Inflammatory macrophage (primary cell): Measurements from ENCODE around the gene KPNA1.

Source experiments
- DNase-seq, 2 donors: peaks; one replicate each; pipeline ENCODE4 v3.0.0-alpha.2; 2020 to 2022
- total RNA-seq, 18 experiments: gene quantifications; one replicate each; lab custom pipeline; 2026; ENCODE audit warnings: mixed read lengths in 6 of 18, inconsistent platforms in 2 of 18; lab: John Stamatoyannopoulos, UW

KPNA1 gene
- 70.2 to 144 (median 92.0) reads per million in 18 experiments for total RNA-seq

GRCh38 chr3:122514123-122515019 lies at the start of gene KPNA1:
TSS of gene KPNA1 (minus strand) at chr3:122514939. CDS start at chr3:122496565, 18,374 bp downstream.
- peak; percentile 88 to 93 for DNase-seq

- peak; percentile 84 to 88 for DNase-seq
Measured at GRCh38 chr3:122564155-122564912, 49.6 kb upstream of the KPNA1 start, which contains the start of the genes DTX3L and PARP9. TSS of gene DTX3L (plus strand) at chr3:122564338. CDS start at chr3:122564427, 89 bp downstream. TSS of gene PARP9 (minus strand) at chr3:122564300. CDS start at chr3:122559620, 4,680 bp downstream.

- peak in 1 of 2 donors; percentile 31 for DNase-seq
Measured at GRCh38 chr3:122563717-122564025, 48.9 kb upstream of the KPNA1 start.

GRCh38 chr3:122562923-122563716 lies 48.4 kb upstream of the KPNA1 start:
- DNase-seq, result no peak

GRCh38 chr3:122560680-122561079 lies 45.9 kb upstream of the KPNA1 start:
- peak; percentile 65 to 68 for DNase-seq

GRCh38 chr3:122559906-122560305 lies 45.2 kb upstream of the KPNA1 start:
- no peak for DNase-seq

GRCh38 chr3:122558605-122559004 lies 43.9 kb upstream of the KPNA1 start:
- no peak for DNase-seq

- no peak for DNase-seq
Measured at GRCh38 chr3:122557356-122557755, 42.6 kb upstream of the KPNA1 start.

GRCh38 chr3:122555275-122556071 lies 40.7 kb upstream of the KPNA1 start:
- DNase-seq, result no peak

GRCh38 chr3:122553171-122553570 lies 38.4 kb upstream of the KPNA1 start:
- no peak for DNase-seq

GRCh38 chr3:122548619-122549018 lies 33.9 kb upstream of the KPNA1 start:
- DNase-seq, result no peak

- DNase-seq, result no peak
Measured at GRCh38 chr3:122548076-122548475, 33.3 kb upstream of the KPNA1 start.

- DNase-seq, result no peak
Measured at GRCh38 chr3:122546151-122546550, 31.4 kb upstream of the KPNA1 start.

GRCh38 chr3:122538956-122539490 lies 24.3 kb upstream of the KPNA1 start:
- DNase-seq, result peak; percentile 48 to 81

GRCh38 chr3:122536632-122537001 lies 21.9 kb upstream of the KPNA1 start:
- DNase-seq, result no peak

GRCh38 chr3:122535964-122536631 lies 21.4 kb upstream of the KPNA1 start:
- no peak for DNase-seq

GRCh38 chr3:122533931-122534334 lies 19.2 kb upstream of the KPNA1 start:
- DNase-seq, result peak; percentile 54

GRCh38 chr3:122533480-122533879 lies 18.7 kb upstream of the KPNA1 start:
- no peak for DNase-seq

- DNase-seq, result no peak
Measured at GRCh38 chr3:122530164-122530563, 15.4 kb upstream of the KPNA1 start.

- DNase-seq, result no peak
Measured at GRCh38 chr3:122523317-122523716, 8.6 kb upstream of the KPNA1 start.

GRCh38 chr3:122520861-122521260 lies 6.1 kb upstream of the KPNA1 start:
- no peak for DNase-seq
